Endometrial microvascular endothelial cells (primary cell): ENCODE data around the gene DRAXIN. TPM values are rescaled to one million over a fixed set of nuclear protein-coding genes. Genes with fewer than 3 reads are reported as not detected.

Experiments used
- in situ Hi-C: cut with HindIII; loops from 2 replicates; pipeline ENCODE4 v1.10.0; 2017; ENCODE audit warnings: low sequenced_read_pairs, low pct_unique_long_range_greater_than_20kb; ENCODE audit errors: inconsistent ontology term
- total RNA-seq: library from RNA; depleted of rRNA; stranded (reverse); fragments of >200 nt; gene quantifications from one replicate; pipeline ENCODE4 v1.2.3, GENCODE V29; 2015; ENCODE audit errors: inconsistent ontology term

Gene DRAXIN
- total RNA-seq, 1 donor from 2014 or later, result not detected

DNA sequence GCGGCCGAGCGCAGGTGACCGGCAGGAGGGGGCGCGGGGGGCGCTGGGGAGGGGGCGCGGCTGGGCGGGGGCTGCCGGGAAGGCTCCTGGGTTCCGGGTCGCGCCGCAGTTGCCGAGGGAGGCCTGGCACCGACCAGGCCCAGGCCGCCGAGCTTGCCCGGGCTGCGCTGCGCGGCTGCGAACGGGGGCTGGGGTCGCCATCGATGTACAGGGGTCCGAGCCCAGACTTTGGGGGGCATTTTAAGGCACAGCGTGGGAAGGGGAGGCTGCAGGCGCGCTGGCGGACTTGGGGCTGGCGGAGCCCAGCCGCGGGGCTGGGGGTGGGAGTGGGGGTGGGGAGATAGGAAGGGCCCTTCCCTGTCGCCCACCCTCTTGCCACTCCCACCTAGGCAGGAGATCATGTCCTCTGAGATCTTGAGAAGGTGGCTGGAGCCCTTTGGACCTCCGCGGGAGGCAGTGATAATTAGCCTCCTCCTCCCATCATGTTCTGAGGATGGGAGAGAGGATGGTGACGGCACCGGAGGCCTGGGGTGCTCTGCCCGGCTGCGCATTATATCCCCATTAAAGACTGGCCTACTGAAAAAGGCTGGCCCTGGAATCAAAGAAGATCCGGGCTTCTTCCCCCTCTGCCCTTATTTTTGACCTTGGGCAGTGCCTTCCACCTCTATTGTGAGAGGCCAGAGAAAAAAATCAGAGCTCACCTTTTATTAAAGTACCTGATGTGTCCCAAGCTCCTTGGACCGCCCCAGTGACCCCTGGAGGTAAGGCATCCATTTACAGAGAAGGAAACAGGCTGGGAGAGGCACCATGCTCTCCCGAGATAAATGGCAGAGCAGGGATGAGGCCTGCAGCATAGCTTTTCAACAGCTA lies 36.3 kb upstream of the DRAXIN start:
- in situ Hi-C loops, result no loop called here

DNA sequence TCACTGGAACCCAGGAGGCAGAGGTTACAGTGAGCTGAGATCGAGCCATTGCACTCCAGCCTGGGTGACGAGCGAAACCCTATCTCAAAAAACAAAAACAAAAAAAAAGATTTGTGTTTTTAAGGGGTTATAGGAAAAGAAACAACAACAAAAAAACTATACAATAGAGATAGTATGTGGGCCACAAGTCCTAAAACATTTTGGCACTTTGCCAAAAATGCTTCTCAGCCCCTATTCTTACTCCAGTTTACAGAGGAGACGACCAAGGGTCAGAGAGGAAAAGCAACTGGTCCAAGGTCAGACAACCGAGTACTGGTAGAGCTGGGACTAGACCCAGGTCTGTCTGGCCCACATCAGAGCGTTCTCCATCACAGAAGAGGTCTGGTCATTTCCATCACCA lies 33.9 kb upstream of the DRAXIN start:
- in situ Hi-C loops, result no loop called here

DNA sequence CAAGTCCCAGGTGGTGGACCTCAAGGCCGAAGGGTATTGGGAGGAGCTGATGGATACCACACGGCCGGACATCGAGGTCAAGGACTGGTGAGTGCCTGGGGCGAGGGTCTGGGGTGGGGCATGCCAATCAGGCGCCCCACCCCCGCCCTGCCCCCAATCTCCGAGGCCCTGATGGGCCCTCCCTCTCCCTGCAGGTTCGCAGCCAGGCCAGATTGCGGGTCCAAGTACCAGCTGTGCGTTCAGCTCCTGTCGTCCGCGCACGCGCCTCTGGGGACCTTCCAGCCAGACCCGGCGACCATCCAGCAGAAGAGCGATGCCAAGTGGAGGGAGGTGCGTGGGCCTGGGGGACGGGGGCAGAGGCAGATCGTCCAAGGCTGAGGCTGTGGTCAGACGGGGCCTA lies 33.0 kb upstream of the DRAXIN start:
- in situ Hi-C loops, result no loop called here

DNA sequence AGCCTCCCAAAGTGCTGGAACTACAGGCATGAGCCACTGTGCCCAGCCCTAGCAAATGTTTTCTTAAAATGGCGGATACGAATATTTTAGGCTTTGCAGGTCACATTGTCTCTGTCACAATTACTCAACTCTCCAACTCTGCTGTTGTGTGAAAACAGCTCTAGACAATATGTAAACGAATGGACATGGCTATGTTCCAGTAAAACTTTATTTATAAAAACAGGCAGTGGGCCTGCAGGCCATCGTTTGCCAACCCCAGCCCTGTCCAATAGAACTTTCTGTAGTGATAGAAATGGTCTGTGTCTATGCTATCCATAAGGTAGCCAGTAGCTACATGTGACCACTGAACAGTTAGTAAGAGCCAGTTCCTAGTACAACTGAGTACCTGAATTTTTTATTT lies 31.8 kb upstream of the DRAXIN start:
- in situ Hi-C loops, result loop anchor here (10.0 kb wide), 1 partner anchor 55 kb away; no protein-coding TSS in a partner anchor

DNA sequence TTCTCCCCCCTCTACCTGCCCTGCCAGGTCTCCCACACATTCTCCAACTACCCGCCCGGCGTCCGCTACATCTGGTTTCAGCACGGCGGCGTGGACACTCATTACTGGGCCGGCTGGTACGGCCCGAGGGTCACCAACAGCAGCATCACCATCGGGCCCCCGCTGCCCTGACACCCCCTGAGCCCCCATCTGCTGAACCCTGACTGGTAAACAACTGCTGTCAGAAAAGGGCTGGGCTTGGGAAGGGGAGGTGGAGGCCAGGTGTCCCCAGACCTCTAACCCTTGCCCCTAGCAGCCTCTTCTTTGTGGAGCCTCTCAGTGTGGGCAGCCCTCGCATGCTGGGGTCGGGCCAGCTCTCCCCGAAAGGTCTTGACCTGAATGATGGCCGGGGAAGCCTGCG lies 30.4 kb upstream of the DRAXIN start:
- in situ Hi-C loops, result loop anchor here (10.0 kb wide), 1 partner anchor 54 kb away; no protein-coding TSS in a partner anchor

DNA sequence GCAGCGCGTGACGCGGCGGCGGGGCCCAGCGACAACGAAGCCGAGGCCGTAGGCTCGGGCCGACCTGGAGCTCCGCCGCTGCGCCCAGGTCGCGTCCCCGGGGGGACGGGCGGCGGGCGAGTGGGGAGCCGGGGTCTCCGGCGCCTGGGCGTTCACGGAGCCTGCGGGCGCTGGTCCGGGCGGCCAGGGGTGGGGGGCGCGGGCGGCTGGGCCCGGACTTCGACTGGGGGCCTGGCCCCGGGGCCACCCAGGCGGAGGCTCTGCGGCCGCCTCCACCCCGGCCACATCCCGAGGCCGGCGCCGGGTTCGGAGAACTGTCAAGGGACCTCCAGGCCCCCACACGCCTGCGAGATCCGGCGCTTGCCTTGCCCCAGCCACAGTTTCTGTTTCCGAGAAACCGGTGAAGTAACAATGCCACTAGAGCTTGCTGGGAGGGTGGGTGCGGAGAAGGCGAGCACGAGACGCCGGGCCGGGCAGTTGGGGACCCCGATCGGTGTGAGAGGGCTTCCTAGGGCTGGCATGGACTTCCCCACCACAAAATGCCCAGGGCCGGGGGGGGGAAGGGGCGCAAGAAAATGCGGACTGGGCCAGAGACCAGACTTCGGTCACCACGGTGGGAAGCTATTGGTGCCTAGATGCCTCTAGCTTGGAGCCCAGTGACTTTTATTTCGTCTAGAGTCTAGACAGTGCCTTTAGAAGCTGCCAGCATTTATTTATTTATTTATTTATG lies 27.0 kb upstream of the DRAXIN start:
- in situ Hi-C loops, result loop anchor here (10.0 kb wide), 1 partner anchor 50 kb away; no protein-coding TSS in a partner anchor

DNA sequence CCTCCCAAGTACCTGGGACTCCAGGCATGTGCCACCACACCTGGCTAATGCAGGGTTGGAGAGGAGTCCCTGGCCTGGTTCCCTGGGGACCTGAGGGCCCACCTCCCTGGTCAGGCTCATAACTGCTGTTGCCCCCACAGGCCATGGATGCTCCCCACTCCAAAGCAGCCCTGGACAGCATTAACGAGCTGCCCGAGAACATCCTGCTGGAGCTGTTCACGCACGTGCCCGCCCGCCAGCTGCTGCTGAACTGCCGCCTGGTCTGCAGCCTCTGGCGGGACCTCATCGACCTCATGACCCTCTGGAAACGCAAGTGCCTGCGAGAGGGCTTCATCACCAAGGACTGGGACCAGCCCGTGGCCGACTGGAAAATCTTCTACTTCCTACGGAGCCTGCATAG lies 23.0 kb upstream of the DRAXIN start:
- in situ Hi-C loops, result loop anchor here (10.0 kb wide), 1 partner anchor 46 kb away; no protein-coding TSS in a partner anchor

DNA sequence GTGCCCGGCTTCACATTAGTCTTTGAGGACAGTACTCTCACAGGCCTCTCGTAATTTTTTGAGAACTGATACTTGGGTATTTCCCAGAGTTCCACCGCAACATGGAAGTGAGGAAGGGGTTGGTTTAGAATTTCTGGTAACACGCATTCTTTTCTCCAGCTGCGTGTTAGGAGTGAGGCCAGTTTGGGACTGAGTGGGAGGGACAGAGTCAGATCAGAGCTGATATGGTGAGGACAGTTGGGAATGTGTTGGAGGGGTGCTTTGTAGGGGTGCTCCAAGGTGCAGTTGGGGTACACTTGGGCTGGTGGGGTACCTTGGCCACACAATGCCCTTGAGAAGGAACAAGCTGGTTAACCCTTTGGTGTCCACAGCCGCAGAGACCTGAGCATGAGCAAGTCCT lies 20.8 kb upstream of the DRAXIN start:
- in situ Hi-C loops, result no loop called here

DNA sequence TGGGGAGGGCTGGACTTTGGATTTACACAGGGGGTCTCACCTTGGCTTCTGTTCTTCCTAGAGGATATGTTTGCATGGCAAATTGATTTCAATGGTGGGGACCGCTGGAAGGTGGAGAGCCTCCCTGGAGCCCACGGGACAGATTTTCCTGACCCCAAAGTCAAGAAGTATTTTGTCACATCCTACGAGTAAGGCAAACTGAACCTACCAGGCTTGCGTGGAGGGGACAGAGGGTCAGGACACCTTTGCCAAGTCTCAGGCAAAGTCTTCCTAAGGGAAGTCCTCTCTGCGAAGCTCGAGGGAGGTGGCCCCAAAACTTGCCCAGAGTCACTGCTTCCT lies 20.3 kb upstream of the DRAXIN start:
- in situ Hi-C loops, result no loop called here

DNA sequence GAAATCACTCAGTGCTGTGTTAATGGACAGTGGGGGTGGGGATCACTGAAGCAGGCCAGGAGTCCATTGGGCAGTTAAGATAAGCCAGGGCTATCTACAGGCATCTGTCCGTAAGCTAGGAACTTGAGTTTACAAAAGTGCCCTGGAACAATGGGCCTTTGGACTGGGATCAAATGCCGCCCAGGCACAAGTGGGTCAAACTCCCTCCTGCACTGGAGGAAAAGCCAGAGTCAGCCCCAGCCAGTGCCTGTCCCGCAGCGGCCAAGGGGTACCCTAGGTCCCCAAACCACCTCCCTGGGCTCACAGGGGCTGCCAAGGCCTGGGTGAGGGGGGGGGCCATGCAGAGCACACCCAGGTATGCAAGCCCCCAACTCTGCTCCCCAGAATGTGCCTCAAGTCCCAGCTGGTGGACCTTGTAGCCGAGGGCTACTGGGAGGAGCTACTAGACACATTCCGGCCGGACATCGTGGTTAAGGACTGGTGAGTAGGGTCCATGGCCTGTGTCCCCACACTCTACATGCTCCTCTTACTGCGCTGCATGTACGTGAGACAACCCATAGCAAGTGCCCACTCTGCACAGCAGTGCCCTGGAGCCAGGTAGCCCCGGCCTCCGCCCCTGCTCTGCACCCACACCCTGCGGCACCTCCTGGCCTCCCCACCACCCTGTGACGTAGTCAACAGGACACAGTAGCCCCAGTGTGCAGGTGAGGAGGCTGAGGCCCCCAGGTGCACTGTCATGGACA lies 19.8 kb upstream of the DRAXIN start:
- in situ Hi-C loops, result no loop called here

DNA sequence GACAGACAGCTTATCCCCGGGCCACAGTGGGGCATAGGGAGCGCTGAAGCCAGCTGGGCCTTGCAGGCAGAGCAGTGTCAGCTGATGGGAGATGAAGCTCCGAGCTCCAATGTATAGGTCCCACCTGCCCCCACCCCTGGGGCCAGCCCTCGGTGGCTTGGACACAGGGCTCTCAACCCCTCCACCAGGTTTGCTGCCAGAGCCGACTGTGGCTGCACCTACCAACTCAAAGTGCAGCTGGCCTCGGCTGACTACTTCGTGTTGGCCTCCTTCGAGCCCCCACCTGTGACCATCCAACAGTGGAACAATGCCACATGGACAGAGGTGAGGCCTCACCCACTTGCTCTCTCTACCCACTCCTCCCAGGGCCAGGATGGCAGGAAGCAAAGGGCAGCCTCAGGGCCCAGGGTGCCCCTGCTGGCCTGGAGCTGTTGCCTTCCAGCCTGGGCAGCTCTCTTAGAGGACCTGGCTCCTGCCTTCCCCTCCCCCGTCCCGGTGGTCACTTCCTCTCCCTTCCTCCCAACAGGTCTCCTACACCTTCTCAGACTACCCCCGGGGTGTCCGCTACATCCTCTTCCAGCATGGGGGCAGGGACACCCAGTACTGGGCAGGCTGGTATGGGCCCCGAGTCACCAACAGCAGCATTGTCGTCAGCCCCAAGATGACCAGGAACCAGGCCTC lies 18.3 kb upstream of the DRAXIN start:
- in situ Hi-C loops, result no loop called here

DNA sequence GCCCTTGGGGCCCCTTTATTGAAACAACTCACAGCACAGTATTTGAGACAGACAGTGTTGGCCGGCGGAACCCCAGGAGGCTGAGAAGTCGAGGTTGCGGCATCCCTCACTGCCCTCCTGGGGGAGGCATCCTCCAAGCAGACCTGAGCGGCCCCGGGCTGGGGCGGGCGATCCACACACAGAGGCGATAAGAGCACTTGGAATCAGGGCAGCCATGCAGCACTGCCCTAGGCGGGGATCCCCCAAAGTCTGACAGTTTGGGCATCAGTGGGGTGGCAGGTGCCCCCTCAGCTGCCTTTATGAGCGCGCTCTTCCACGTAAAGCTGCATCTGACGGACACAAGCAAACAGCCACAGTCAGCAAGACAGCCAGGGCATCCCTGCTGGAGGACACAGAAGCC lies 17.0 kb upstream of the DRAXIN start:
- in situ Hi-C loops, result no loop called here

DNA sequence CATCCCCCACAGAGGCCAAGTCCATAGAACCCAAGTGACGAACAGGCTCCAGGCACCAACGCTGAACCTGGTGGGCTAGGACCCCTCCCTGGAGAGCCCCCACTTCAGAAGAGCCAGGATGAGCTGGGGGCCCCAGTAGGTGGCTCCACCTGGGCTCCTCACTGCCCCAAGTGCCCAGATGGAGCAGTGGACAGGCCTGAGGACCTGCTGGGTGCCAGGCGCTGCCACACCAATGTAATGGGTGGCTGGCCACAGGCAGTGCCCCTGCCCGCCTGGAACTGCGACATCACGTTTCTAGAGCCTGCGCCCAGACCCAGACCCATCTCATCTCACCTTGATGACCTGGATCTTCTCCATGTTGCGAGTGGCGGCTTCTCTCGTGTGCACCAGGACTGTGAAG lies 16.2 kb upstream of the DRAXIN start:
- in situ Hi-C loops, result no loop called here

DNA sequence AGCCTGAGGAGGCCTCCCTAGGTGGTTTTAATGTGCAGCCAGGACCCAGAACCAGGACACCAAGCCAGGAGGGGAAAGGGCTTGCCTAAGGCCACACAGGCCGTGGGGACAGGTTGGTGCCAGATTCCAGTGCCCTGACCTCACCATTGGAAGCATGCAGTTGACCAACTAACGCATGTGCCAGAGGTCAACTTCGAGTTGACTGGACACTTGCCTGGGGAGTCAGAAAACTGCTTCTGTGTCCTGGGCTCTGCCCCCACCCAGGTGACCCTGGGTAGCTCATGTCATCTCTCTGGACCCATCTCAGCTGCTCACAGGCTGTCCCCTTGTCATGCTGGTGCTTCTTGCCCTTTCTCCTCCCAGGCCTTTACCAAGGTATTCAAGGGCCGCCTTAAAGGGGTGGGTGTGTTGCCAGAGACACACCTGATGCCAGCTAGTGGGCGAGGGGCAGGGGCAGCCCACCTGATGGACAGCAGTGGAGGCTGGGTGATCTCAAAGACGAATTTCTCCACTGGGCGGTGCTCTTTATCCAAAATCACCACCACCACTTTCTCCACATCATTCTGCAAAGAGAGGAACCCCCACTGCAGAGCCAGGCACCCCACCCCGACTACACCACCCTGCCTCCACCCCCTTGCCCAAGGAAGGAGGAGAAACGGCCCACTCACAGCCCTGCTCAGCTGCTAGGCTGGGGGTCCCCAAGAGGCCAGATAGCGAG lies 15.0 kb upstream of the DRAXIN start:
- in situ Hi-C loops, result no loop called here

DNA sequence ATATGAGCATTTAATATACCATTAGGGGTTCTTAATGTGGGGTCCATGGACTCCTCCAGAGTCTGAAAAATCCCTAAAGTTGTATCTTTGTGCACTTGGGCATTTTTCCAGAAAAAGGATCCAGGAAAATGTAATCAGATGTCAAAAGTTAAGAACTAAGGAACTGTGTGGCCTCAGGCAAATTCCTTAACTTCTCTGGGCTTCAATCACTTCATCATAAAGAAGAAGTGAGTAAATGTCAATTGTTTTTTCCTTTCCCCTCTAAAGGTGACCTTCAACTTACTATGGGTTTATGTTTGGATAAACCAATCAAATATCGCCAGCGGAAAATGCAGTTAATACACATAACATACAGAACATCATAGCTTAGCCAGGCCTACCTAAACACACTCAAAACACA lies 13.1 kb upstream of the DRAXIN start:
- in situ Hi-C loops, result no loop called here

DNA sequence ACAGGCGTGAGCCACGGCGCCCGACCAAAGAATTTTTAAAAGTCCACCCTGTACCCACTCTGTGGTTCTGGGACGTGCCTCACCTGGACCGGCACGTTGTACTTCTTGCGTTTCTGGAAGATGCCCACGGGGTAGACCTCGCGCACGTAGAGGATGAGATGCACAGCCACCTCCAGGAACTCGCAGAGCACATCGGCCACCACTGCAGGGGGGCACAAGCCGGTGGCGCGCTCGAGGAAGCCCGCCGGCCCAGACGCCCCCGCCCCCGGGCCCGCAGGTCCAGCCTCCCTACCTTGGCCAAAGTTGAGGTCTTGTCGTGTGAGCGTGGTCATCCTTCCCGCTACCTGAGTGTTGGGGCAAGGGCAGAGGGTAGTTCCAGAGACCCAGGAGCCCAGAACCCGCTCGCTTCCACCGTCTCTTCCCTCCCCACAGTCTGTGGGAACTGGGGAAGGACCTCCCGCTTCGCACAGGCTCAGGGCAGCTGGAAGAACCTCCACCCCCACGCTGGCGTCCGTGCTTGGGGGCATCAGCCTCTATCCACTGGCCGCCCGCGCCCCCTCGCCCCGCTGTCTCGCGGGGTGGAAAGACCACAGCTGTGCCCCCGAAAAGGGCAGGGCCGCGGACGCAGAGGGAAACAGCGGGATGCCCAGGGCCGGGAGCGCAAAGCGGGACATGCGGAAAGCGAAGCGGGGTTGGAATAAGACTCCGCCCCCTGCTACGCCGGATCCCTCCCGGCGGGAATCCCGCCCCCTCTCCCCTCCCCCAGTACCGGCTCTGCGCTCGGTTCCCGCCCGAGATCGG lies 11.0 kb upstream of the DRAXIN start:
- in situ Hi-C loops, result no loop called here

DNA sequence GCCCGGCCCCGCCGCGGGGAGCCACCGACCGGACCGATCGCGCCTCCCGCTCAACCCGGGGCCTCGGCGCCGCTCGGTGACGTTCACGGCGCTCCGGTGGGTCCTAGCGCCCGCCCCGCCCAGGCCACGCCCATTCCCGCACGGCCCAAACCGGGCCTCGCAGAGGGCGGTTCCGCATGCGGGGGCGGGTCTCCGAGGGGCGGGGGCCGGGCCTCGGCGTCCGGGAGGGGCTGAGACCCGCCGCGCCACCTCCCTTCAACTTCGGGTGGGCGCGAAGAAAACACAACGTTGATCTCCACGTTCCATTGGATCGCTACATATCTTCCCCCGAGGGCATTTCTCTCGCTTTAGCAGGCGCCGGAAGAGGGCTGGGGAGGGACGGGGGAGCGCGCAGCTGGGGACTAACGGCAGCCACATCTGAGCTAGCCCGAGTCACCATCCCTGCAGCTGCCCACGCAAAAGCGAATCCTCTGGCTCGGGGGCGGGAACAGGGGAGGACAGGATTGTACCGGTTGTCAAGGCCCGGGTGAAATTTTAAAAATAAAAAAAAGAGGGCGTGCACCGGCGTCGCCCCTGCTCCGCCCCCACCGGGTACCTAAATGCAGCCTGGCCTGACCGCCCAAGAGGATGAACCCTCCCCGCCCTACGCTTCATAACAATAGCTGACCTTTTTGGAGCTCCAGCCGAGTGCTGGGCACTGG lies 10.3 kb upstream of the DRAXIN start, which contains the start of gene MAD2L2:
Gene MAD2L2 (minus strand): TSS at position 78 of the 701 bp plus-strand sequence. CDS start 547 bp downstream, outside the sequence.
- in situ Hi-C loops, result no loop called here
